Uterus (tissue), 2 donors: ENCODE data around the gene CDH15.

Experiments used
- CTCF ChIP-seq, 4 experiments: fragments of 200-600 bp in 2 of 4; fragments of 450-650 bp in 2 of 4; sonication (generic) in 2 of 4; IDR thresholded peaks; one replicate each; pipeline ENCODE4 v1.5.1; 2016 to 2019; ENCODE audit warnings: antibody characterized with exemption in 4 of 4, mild to moderate bottlenecking in 2 of 4, moderate library complexity in 1 of 4
- POLR2A ChIP-seq, 2 donors: fragments of 450-650 bp; IDR thresholded peaks; one replicate each; pipeline ENCODE4 v1.6.1; 2016; ENCODE audit warnings: antibody characterized with exemption in 2 of 2, mild to moderate bottlenecking in 1 of 2, moderate library complexity in 1 of 2

DNA sequence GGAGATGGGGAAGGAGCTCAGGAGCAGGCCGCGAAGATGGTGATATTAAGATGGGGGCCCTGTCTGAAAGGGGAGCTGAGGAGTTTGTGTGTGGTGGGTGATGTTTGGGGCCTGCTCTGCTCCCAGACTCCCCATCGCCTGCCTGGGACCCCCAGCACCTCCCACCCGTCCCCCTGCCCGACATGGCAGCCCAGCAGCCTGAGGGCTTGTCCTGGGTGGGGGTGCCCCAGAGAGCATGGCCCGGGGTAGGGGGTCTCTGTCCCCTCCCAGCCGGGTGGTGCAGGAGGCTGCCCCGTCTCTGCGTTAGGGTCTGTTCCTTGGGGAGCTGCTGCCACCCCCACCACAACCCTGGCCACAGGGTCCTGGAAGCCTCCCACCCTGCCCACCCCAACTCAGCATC, 5.2 kb downstream of the CDH15 start:
- no peak for TF ChIP-seq CTCF (IDR thresholded peaks at IDR 0.05)
- TF ChIP-seq POLR2A (IDR thresholded peaks at IDR 0.05): no peak
